CD4-positive, alpha-beta memory T cell (primary cell): ENCODE results near the gene RPS6KA1. TPM values are rescaled to one million over a fixed set of nuclear protein-coding genes. Genes with fewer than 3 reads are reported as not detected.

Source experiments
- CTCF ChIA-PET: fragments of 350-600 bp; sonication (Branson Sonifier 250); formaldehyde crosslinking; loops from one replicate; lab custom pipeline; 2021; ENCODE audit warnings: inconsistent platforms; ENCODE audit not compliant: partially characterized antibody; lab: Charles Lee
- POLR2A ChIA-PET: fragments of 350-600 bp; sonication (Branson Sonifier 250); formaldehyde crosslinking; loops from one replicate; lab custom pipeline; 2021; ENCODE audit not compliant: partially characterized antibody; lab: Charles Lee
- DNase-seq, 5 donors: peaks; one replicate each; pipeline versions ENCODE4 v3.0.0 to v3.0.0-alpha.2; 2020 to 2022; ENCODE audit warnings: mixed read lengths in 1 of 5
- H3K27ac ChIP-seq: one replicate; pipeline ENCODE4 v1.7.0; 2013; ENCODE audit warnings: low read depth, low read length
- H3K27me3 ChIP-seq: 2 replicates; pipeline ENCODE4 v1.7.0; 2013; ENCODE audit warnings: mild to moderate bottlenecking, low read length, moderate library complexity; ENCODE audit not compliant: insufficient read depth
- H3K36me3 ChIP-seq: 2 replicates; pipeline ENCODE4 v1.7.0; 2013; ENCODE audit warnings: mild to moderate bottlenecking, low read length, moderate library complexity; ENCODE audit not compliant: insufficient read depth
- H3K4me1 ChIP-seq: 2 replicates; pipeline ENCODE4 v1.7.0; 2013; ENCODE audit warnings: mild to moderate bottlenecking, low read length, moderate library complexity; ENCODE audit not compliant: insufficient read depth
- H3K4me3 ChIP-seq, 2 donors: one replicate each; pipeline ENCODE4 v1.7.0; 2013; ENCODE audit warnings: low read length in 2 of 2, mild to moderate bottlenecking in 1 of 2
- H3K9me3 ChIP-seq, 2 donors: one replicate each; pipeline ENCODE4 v1.7.0; 2013; ENCODE audit warnings: low read length in 2 of 2, control low read depth in 1 of 2; ENCODE audit not compliant: control insufficient read depth in 1 of 2
- H3K27ac Mint-ChIP-seq, 7 donors: one replicate each; pipeline ENCODE4 v1.8.0; 2020 to 2021; ENCODE audit warnings: mixed read lengths in 7 of 7, mild to moderate bottlenecking in 6 of 7, inconsistent platforms in 3 of 7, moderate library complexity in 3 of 7
- H3K27me3 Mint-ChIP-seq, 2 donors: one replicate each; pipeline ENCODE4 v1.8.0; 2020 to 2021; ENCODE audit warnings: mixed read lengths in 2 of 2
- H3K36me3 Mint-ChIP-seq, 2 donors: one replicate each; pipeline ENCODE4 v1.8.0; 2020 to 2021; ENCODE audit warnings: mixed read lengths in 2 of 2, inconsistent platforms in 1 of 2, mild to moderate bottlenecking in 1 of 2
- H3K4me1 Mint-ChIP-seq, 4 donors: one replicate each; pipeline ENCODE4 v1.8.0; 2020 to 2021; ENCODE audit warnings: mixed read lengths in 4 of 4, mild to moderate bottlenecking in 1 of 4
- H3K4me3 Mint-ChIP-seq, 8 donors: one replicate each; pipeline ENCODE4 v1.8.0; 2020 to 2021; ENCODE audit warnings: mixed read lengths in 8 of 8, mild to moderate bottlenecking in 7 of 8, moderate library complexity in 6 of 8, inconsistent platforms in 3 of 8
- H3K9me3 Mint-ChIP-seq, 8 donors: one replicate each; pipeline ENCODE4 v1.8.0; 2020 to 2021; ENCODE audit warnings: mixed read lengths in 8 of 8, mild to moderate bottlenecking in 5 of 8, inconsistent platforms in 3 of 8, moderate library complexity in 1 of 8
- intact Hi-C: fragments of 100-400 bp; cut with micrococcal nuclease; formaldehyde crosslinking; loops from one replicate; pipeline ENCODE4 v1.15.1; 2023
- polyA plus RNA-seq, 2 donors: library from polyadenylated mRNA; unstranded; fragments of 300-500 nt; fragmentation: Illumina TruSeq; gene quantifications; one replicate each; pipeline ENCODE4 v1.2.3, GENCODE V29; 2021
- total RNA-seq, 2 experiments: library from RNA; stranded (reverse); gene quantifications; one replicate each; pipeline ENCODE4 v1.2.3, GENCODE V29; 2021

The RPS6KA1 gene
- total and polyA plus RNA-seq, 4 experiments from 2014 or later = 106 to 215 (median 144) TPM

- no peaks in the 10 kb centered on the region for H3K27me3 Mint-ChIP-seq
- CTCF ChIA-PET = interaction anchor here (1.1 to 14.0 kb wide), 2 partner anchors 16 to 56 kb away, joined by 4 to 96 read pairs; no protein-coding TSS in a partner anchor
- intact Hi-C loops = no loop called here
- H3K27me3 ChIP-seq = no peaks in the 10 kb centered on the region
- no peak overlapping the region for H3K27ac ChIP-seq
- no peak overlapping the region for H3K4me3 Mint-ChIP-seq
- H3K4me3 ChIP-seq = no peak overlapping the region
- H3K4me1 Mint-ChIP-seq = peaks cover 0 to 5% (median under 1%) of the 10 kb centered on the region in 4 donors
- no peaks in the 10 kb centered on the region for H3K4me1 ChIP-seq
- peak overlapping the region in 2 of 7 donors; percentile 15 to 62 for H3K27ac Mint-ChIP-seq
- no peaks in the 10 kb centered on the region for H3K9me3 ChIP-seq
- peaks cover 83% of the 10 kb centered on the region for H3K36me3 ChIP-seq
- no peaks in the 10 kb centered on the region for H3K9me3 Mint-ChIP-seq
- POLR2A ChIA-PET = interaction anchor here (1.0 to 1.7 kb wide), 3 partner anchors 9 to 21 kb away, joined by 3 to 6 read pairs (median 3); no protein-coding TSS in a partner anchor
- no peak for DNase-seq
- peaks cover 43 to 87% of the 10 kb centered on the region in 2 donors for H3K36me3 Mint-ChIP-seq
Observed at GRCh38 chr1:26555550-26555981, 26.0 kb downstream of the RPS6KA1 start.

- no peaks in the 10 kb centered on the region for H3K4me1 ChIP-seq
- Mint-ChIP-seq H3K4me3 (no peak overlapping the region), H3K36me3 (peaks cover 46 to 89% of the 10 kb centered on the region in 2 donors), H3K9me3 (no peaks in the 10 kb centered on the region), H3K4me1 (peaks cover 0 to 5% (median under 1%) of the 10 kb centered on the region in 4 donors), H3K27ac (peak overlapping the region in 3 of 7 donors; percentile 15 to 62 (median 23)), H3K27me3 (no peaks in the 10 kb centered on the region)
- ChIA-PET POLR2A (interaction anchor here (0.9 to 1.7 kb wide), 4 partner anchors 8 to 21 kb away, joined by 3 to 6 read pairs (median 4); no protein-coding TSS in a partner anchor), CTCF (interaction anchor here (1.1 to 14.0 kb wide), 2 partner anchors 16 to 56 kb away, joined by 4 to 96 read pairs; no protein-coding TSS in a partner anchor)
- peaks cover 85% of the 10 kb centered on the region for H3K36me3 ChIP-seq
- intact Hi-C loops = no loop called here
- H3K9me3 ChIP-seq = no peaks in the 10 kb centered on the region
- H3K27ac ChIP-seq = no peak overlapping the region
- no peaks in the 10 kb centered on the region for H3K27me3 ChIP-seq
- no peak overlapping the region for H3K4me3 ChIP-seq
- no peak for DNase-seq
Observed at GRCh38 chr1:26556111-26556510, 26.6 kb downstream of the RPS6KA1 start.

- Histone ChIP-seq H3K9me3 (no peaks in the 10 kb centered on the region), H3K27me3 (no peaks in the 10 kb centered on the region), H3K27ac (no peak overlapping the region), H3K4me3 (no peak overlapping the region), H3K36me3 (peaks cover 83% of the 10 kb centered on the region), H3K4me1 (no peaks in the 10 kb centered on the region)
- intact Hi-C loops = no loop called here
- Mint-ChIP-seq H3K27me3 (no peaks in the 10 kb centered on the region), H3K9me3 (no peaks in the 10 kb centered on the region), H3K4me3 (no peak overlapping the region), H3K27ac (peak overlapping the region in 1 of 7 donors; percentile 57), H3K36me3 (peaks cover 47 to 88% of the 10 kb centered on the region in 2 donors), H3K4me1 (peaks cover 0 to 8% (median under 1%) of the 10 kb centered on the region in 4 donors)
- CTCF ChIA-PET = interaction anchor here (14.0 kb wide), 1 partner anchor 17 kb away, joined by 96 read pairs; no protein-coding TSS in a partner anchor
- no peak for DNase-seq
- POLR2A ChIA-PET = interaction anchor here (1.3 to 1.7 kb wide), 2 partner anchors 9 to 11 kb away, joined by 6 read pairs; no protein-coding TSS in a partner anchor
Observed at GRCh38 chr1:26557008-26557407, 27.4 kb downstream of the RPS6KA1 start.

- CTCF ChIA-PET = interaction anchor here (0.6 to 14.0 kb wide), 3 partner anchors 10 to 107 kb away, joined by 3 to 96 read pairs (median 3); no protein-coding TSS in a partner anchor
- peaks cover 0 to 9% (median 2%) of the 10 kb centered on the region in 4 donors for H3K4me1 Mint-ChIP-seq
- Histone ChIP-seq H3K27me3 (no peaks in the 10 kb centered on the region), H3K9me3 (no peaks in the 10 kb centered on the region), H3K4me3 (no peak overlapping the region), H3K27ac (no peak overlapping the region), H3K4me1 (no peaks in the 10 kb centered on the region), H3K36me3 (peaks cover 70% of the 10 kb centered on the region)
- H3K36me3 Mint-ChIP-seq = peaks cover 49 to 87% of the 10 kb centered on the region in 2 donors
- no peak overlapping the region for H3K4me3 Mint-ChIP-seq
- intact Hi-C loops = no loop called here
- H3K9me3 Mint-ChIP-seq = peaks cover 0 to 2% (median 0%) of the 10 kb centered on the region in 8 donors
- DNase-seq = no peak
- POLR2A ChIA-PET = interaction anchor here (1.5 to 1.7 kb wide), 2 partner anchors 17 to 20 kb away, joined by 4 to 7 read pairs; no protein-coding TSS in a partner anchor
- no peaks in the 10 kb centered on the region for H3K27me3 Mint-ChIP-seq
- peak overlapping the region in 1 of 7 donors; percentile 13 for H3K27ac Mint-ChIP-seq
Observed at GRCh38 chr1:26558685-26559048, 29.1 kb downstream of the RPS6KA1 start.

- DNase-seq = no peak
- H3K4me3 ChIP-seq = no peak overlapping the region
- ChIA-PET POLR2A (interaction anchor here (0.9 to 1.5 kb wide), 2 partner anchors 22 to 59 kb away, joined by 3 to 7 read pairs; no protein-coding TSS in a partner anchor), CTCF (interaction anchor here (14.0 kb wide), 1 partner anchor 21 kb away, joined by 96 read pairs; no protein-coding TSS in a partner anchor)
- no peaks in the 10 kb centered on the region for H3K4me1 ChIP-seq
- peaks cover 0 to 2% (median 0%) of the 10 kb centered on the region in 8 donors for H3K9me3 Mint-ChIP-seq
- no peak overlapping the region for H3K27ac ChIP-seq
- peaks cover 59% of the 10 kb centered on the region for H3K36me3 ChIP-seq
- H3K9me3 ChIP-seq = no peaks in the 10 kb centered on the region
- H3K27ac Mint-ChIP-seq = no peak overlapping the region
- H3K27me3 Mint-ChIP-seq = no peaks in the 10 kb centered on the region
- H3K36me3 Mint-ChIP-seq = peaks cover 51 to 82% of the 10 kb centered on the region in 2 donors
- H3K4me3 Mint-ChIP-seq = no peak overlapping the region
- peaks cover 0 to 14% (median 8%) of the 10 kb centered on the region in 4 donors for H3K4me1 Mint-ChIP-seq
- intact Hi-C loops = no loop called here
- H3K27me3 ChIP-seq = no peaks in the 10 kb centered on the region
Observed at GRCh38 chr1:26560403-26560780, 30.8 kb downstream of the RPS6KA1 start.

- no peak overlapping the region for H3K27ac ChIP-seq
- H3K4me3 ChIP-seq = no peak overlapping the region
- no peaks in the 10 kb centered on the region for H3K9me3 ChIP-seq
- H3K36me3 ChIP-seq = peaks cover 71% of the 10 kb centered on the region
- H3K4me1 Mint-ChIP-seq = peaks cover 3 to 10% (median 5%) of the 10 kb centered on the region in 4 donors
- H3K27ac Mint-ChIP-seq = peak overlapping the region in 5 of 7 donors; percentile 41 to 77 (median 52)
- intact Hi-C loops = no loop called here
- no peaks in the 10 kb centered on the region for H3K9me3 Mint-ChIP-seq
- no peak for DNase-seq
- ChIA-PET POLR2A (interaction anchor here (0.8 kb wide), 1 partner anchor 32 kb away, joined by 4 read pairs; no protein-coding TSS in a partner anchor), CTCF (no interaction called here)
- peaks cover 50 to 71% of the 10 kb centered on the region in 2 donors for H3K36me3 Mint-ChIP-seq
- no peaks in the 10 kb centered on the region for H3K4me1 ChIP-seq
- no peak overlapping the region for H3K4me3 Mint-ChIP-seq
- no peaks in the 10 kb centered on the region for H3K27me3 ChIP-seq
- H3K27me3 Mint-ChIP-seq = no peaks in the 10 kb centered on the region
Observed at GRCh38 chr1:26570287-26570686, 40.7 kb downstream of the RPS6KA1 start.

- intact Hi-C loops = no loop called here
- CTCF ChIA-PET = no interaction called here
Observed at GRCh38 chr1:26571381-26571780, 41.8 kb downstream of the RPS6KA1 start.

More at GRCh38 chr1:26571381-26571780, 41.8 kb downstream of the RPS6KA1 start:
- Mint-ChIP-seq H3K27me3 (no peaks in the 10 kb centered on the region), H3K36me3 (peaks cover 49 to 72% of the 10 kb centered on the region in 2 donors), H3K9me3 (no peaks in the 10 kb centered on the region), H3K4me3 (no peak overlapping the region), H3K27ac (peak overlapping the region in 3 of 7 donors; percentile 52 to 78 (median 62)), H3K4me1 (peaks cover 2 to 10% (median 7%) of the 10 kb centered on the region in 4 donors)
- Histone ChIP-seq H3K27me3 (no peaks in the 10 kb centered on the region), H3K27ac (no peak overlapping the region), H3K4me1 (no peaks in the 10 kb centered on the region), H3K9me3 (no peaks in the 10 kb centered on the region), H3K36me3 (peaks cover 71% of the 10 kb centered on the region), H3K4me3 (no peak overlapping the region)
- DNase-seq = no peak
- POLR2A ChIA-PET = no interaction called here
